HG03025 (cell line): ENCODE data around the gene EBF4.

Experiments
- ATAC-seq: cut with Tn5 transposase; IDR thresholded peaks from one replicate; pipeline ENCODE4 v1.9.1; 2021; ENCODE audit warnings: mild to moderate bottlenecking, moderate library complexity; ENCODE audit not compliant: unreplicated experiment, low FRiP score

The EBF4 gene

GRCh38 chr20:2699775-2700413, 7.3 kb downstream of the EBF4 start:
- no peak for ATAC-seq

GRCh38 chr20:2700913-2701620, 8.5 kb downstream of the EBF4 start:
- ATAC-seq: no peak

DNA sequence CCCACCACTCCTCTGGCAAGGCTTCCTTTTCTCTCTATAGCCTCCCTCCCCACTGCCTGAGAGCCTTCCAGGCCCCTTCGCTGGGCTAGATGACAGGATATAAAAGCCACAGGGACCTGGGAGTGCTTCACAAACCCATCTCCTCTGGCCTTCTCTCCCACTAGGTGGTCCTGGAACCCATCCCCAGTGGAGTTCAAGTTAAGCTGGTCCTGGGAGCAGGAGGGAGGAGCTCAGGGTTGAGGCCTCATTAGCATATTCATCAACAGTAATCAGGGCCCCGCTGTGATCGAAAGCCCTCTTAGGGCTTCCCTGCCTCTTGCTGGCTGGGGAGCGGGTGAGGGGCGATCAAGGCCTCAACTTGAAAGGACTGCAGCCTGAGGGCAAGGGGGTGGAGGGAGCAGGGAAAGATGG, 9.1 kb downstream of the EBF4 start:
- ATAC-seq: no peak

DNA sequence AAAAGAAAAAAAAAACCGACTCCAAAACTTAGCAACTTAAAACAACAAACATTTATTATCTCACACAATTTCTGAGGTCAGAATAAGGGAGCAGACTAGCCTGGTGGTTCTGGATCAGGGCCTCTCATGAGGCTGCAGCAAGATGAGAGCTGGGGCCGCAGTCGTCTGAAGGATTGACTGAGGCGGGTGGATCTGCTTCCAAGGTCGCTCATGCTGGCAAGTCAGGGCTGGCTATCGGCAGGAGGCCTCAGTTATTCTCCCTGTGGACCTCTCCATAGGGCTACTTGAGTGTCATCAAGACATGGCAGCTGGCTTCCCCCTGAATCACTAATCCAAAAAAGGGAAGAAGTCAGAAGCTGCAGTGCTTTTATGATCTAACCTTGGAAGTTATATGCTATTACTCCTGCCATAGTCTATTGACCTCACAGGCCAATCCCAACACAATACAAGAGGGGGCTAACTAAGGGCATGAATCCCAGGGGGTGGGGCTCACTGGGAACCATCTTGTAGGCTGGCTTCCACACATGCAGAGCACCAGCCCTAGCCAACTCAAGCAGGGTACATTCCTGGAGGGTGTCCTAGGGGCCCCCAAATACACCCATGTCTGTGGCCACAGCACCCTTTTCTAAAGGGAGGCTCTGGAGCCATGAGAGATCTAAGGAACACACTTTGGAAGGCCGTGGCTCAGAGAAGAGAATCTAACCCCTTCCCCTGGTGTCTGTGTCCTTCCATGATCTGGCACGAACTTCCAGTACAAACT, 11.3 kb downstream of the EBF4 start:
- no peak for ATAC-seq

DNA sequence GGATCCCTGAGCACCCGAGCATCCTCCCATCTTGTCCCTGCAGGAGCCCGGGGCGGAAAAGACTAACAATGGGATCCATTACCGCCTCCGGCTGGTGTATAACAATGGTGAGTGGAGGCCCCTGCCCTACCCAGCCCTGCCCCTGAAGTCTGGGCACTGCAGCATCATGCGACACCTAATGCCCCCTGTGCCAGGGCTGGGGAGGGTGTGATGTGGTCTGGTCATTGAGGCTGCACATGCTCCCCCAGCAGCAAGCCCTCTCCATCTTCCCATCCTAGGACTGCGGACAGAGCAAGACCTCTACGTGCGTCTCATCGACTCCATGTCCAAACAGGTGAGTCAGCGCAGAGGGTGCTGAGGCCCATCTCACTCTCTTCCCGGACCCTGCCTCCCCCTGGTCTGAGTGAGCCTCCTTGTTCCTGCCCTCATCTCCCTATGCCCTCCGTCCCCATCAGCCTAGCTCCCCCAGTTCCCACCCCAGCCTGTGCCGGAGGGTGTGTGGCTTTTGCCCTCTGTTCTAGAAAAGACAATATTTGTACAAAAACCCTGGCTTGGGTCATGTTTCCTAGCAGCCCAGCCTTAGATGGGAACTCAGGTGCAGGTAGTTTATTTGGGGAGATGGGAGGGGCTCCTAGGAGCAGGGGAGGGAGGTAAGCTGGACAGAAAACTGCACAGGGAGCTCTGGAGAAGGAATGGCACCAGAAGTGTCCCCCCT, 13.5 kb downstream of the EBF4 start:
- no peak for ATAC-seq

GRCh38 chr20:2706688-2707352, 14.2 kb downstream of the EBF4 start:
- ATAC-seq: no peak

DNA sequence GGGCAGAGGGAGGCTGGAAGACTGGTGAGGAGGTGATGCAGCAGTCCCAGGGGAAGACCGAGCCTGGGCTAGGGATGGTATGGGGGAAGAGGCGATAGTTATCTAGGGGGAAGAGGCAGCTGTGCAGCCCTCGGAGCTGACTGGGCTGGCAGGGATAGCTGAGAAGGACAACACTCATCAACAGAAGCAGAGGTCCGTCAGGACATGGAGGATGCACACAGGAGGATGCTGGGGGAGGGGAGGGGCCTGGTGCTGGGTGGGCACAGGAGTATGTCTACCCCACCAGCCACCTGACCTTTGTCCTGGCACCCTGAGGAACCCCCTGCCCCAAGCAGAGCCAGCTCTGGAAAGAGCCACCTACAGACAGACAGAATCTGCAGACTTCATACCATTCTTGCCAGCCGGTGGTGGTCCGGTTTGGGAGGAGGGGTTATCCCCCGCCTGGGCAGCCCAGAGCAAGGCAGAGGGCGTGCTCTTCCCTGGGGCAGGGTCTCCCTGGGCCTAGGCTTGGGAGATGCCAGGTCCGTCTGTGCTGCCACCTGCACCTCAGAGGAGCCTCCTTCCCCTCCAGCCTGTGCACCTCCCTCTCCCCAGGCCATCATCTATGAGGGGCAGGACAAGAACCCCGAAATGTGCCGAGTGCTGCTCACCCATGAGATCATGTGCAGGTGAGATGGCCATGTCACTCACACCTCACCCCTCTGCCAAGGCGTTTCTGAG, 14.9 kb downstream of the EBF4 start:
- ATAC-seq: no peak

- ATAC-seq: no peak
Observed at GRCh38 chr20:2708073-2708415, 15.5 kb downstream of the EBF4 start.

GRCh38 chr20:2708665-2709064, 16.1 kb downstream of the EBF4 start:
- ATAC-seq: no peak

DNA sequence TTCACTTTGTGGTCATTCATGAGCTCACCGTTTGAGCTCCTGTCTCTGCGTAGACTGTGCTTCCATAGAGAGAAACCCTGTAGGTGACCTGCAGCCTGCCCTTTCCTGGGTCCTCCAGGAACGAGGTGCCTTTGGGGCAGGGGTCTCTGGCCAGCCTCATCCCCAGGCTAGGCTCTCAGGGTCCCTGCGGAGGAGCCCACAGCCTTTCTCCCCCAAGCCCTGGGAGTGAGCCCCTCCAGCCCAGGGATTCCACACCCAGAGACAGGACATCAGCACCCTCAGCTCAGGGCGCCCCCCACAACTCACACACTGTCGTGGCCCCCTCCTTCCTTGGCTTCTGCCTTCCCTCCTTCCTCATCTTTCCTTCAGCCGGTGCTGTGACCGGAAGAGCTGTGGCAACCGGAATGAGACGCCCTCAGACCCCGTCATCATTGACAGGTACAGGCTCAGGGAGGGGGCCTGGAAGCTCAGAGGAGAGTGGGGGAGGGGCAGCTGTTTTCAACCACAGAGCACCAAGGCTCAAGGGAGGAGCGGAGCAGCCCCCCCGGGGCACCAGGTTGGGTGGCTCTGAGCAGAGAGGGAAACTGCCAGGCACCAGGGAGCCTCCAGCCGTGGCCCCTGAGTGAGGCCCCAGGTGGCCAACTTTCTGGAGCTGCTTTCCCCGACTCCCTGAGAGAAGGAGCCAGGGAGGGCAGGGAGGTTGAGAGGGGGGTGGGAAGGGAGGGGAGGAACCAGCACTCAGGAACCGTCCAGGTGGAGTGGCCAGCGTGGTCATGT, 16.8 kb downstream of the EBF4 start:
- no peak for ATAC-seq

- no peak for ATAC-seq
Observed at GRCh38 chr20:2713285-2713684, 20.7 kb downstream of the EBF4 start.

- no peak for ATAC-seq
Observed at GRCh38 chr20:2729251-2729713, 36.7 kb downstream of the EBF4 start.

- ATAC-seq: no peak
Observed at GRCh38 chr20:2729791-2730190, 37.2 kb downstream of the EBF4 start.

GRCh38 chr20:2734899-2735298, 42.3 kb downstream of the EBF4 start:
- ATAC-seq: no peak

GRCh38 chr20:2736441-2736840, 43.9 kb downstream of the EBF4 start:
- ATAC-seq: no peak

DNA sequence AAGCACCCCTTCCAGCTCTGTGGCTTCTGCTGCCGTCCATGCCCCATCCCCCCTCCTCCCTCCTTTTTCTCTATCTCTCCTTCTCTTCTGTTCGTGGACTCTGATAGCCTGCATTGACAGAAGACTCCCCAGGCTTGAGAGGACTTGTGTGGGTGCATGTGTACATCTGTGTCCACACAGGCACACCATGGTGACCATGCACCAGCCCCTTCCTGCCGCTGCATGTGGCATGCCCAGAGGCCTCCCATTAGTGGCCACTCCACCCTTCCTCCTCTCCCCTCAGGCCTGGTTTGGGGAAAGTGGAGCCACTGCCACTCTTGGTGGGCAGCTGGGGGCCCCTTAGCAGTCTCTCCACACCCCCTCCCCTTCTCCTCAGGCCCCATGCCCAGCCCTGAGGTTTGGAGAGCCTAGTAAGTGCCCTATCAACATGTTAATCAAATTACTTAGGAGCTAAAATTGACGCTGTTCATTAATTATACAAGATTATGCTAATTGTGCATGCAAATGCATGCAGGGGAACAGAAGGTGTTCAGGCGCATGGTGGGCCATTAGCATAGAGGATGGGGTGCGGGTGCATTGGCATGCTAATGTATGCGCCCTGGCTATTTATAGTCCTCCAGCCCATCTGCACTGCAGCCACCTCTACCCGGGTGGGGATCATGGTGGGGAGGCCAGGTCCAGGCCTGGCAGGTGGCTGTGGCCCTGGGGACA, 45.9 kb downstream of the EBF4 start:
- ATAC-seq: no peak

DNA sequence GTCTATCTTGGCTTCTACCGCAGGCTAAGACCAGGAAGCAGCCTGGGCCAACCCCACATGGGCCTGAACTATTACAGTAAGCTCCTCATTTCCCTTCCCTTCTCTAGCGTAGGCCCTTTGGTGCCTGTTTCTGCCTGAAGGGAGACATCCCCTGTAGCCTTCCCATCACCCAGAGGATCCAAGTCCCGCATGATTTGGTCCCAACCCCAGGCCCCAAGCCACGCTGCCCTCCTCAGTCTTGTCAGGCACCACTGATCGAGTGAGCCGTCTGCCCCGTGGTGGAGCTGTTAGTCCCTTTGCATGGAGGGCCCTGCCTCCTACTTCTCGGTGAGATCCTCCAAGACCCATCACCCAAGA, 46.4 kb downstream of the EBF4 start:
- ATAC-seq: no peak

GRCh38 chr20:2740702-2741101, 48.1 kb downstream of the EBF4 start:
- no peak for ATAC-seq

GRCh38 chr20:2741463-2741862, 48.9 kb downstream of the EBF4 start:
- ATAC-seq: no peak
